Stimulated activated CD4-positive, alpha-beta T cell treated with anti-CD3 and anti-CD28 coated beads, Interleukin-2, amount 100 ng/mL, for 4 hours (primary cell): Measurements from ENCODE around the gene INSR.
"Not testable (repeated sequence)": the region's sequence is repeated elsewhere in the genome, so short reads cannot be mapped to it uniquely, and the experiment has no call there.

ENCODE experiments used
- DNase-seq: peaks from one replicate; pipeline ENCODE4 v3.0.0-alpha.2; 2020; ENCODE audit warnings: low read depth

INSR gene

DNA sequence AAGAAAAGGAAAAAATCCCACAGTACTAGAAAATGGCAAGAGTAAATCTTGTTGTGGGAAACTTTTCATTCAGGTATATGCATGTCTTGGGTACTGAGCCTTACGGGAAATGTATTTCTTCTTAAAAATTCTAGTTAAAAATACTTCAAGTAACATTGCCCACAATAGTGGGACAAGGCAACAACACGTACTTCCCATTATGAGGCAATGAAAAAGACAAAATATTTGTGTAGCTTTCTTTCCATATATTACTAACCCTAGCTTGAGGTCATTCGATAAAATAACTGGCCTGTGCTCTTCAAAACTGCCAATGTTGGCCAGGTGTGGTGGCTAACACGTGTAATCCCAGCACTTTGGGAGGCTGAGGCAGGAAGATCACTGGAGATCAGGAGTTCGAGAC lies 99.2 kb downstream of the INSR start:
- DNase-seq, result no peak

- no peak for DNase-seq
These were observed 99.6 kb downstream of the INSR start for GRCh38 chr19:7194566-7194965.

DNA sequence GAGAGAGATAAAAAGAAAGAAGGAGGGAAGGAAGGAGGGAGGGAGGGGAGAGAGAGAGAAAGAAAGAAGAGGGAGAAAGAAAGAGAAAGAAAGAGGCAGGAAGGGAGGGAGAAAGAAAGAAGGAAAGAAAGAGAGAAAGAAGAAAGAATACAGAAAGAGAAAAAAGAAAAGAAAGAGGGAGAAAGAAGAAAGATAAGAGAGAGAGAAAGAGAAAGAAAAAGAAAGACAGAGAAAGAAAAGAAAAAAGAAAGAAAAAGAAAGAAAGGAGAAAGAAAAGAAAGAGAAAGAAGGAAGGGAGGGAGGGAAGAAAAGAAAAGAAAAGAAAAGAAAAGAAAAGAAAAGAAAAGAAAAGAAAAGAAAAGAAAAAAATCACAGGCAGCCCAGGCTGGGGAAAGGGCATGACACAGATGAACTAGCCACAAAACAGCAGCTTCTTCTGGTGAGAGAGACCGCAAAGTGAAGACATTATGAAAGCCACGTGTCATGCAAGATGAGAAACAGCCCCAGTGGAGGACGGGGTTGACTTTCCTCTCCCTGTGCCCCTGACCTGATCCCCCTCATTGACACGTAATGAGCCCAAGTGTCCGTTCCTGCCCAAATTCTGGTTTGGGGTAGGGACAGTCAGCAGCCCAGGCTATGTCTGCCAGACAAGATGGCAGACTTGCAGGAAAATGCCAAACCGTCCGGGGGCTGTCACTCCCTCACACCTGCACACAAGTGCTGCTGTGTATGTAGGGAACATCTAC lies 102.1 kb downstream of the INSR start:
- no peak for DNase-seq

DNA sequence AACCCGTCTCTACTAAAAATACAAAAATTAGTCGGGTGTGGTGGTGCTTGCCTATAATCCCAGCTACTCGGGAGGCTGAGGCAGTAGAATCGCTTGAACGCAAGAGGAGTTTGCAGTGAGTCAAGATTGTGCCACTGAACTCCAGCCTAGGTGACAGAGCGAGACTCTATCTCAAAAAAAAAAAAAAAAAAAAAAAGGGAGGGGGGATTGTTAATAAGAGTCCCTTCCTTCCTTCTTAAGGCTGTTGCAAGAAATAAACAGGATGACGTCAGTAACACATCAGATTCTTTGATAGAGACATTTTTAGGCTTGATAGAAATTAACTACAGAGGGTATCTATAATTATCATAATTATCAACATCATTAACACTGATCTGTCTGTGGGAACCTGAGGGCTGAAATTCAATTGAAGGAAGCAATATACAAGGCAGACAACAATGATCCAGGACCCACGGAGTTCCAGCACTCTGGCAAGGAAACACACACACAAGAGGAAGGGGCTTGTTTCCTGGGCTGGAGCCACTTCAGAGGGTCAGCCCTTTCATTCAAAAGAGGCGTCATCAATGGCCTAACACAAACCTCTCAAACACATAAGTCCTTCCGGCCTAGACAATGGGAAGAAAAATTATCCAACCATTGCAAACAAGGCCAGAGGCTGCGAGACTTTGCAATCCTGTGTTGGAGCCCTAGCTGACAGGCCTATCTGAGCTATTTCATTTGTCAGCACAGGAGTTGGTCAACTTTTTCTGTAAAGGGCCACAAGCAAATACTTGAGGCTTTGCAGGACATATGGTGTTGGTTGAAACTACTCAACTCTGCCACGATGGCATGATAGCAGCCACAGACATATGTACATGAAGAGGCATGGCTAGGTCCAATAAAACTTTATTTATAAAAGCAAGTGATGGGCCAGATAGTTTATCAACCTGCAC lies 105.2 kb downstream of the INSR start:
- DNase-seq, result no peak

DNA sequence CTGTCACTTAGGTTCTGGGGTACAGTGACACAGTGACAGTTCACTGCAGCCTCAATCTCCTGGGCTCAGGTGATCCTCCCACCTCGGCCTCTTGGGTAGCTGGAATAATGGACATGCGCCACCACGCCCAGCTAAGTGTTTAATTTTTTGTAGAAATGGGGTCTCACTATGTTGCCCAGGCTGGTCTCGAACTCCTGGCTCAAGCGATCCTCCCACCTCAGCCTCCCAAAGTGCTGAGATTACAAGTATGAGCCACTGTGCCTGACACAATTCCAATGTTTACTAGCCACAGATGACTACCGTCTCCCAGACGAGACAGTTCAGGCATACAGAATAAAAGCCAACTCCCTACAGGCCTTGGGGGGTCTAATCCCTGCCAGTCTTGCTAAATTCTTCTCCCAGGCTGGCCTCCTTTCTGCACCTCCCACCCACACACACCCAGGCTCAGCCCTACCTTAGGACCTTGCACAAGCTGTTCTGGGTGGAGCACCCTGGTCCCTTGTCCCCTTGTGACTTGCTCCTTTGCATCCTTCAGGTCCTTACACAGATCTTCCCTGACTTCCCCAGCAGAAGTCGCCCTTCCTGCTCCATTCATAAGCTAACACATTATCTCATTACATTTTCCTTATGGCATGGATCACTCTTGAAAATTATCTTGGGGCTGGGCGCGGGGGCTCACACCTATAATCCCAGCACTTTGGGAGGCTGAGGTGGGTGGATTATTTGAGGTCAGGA lies 106.4 kb downstream of the INSR start:
- no peak for DNase-seq

DNA sequence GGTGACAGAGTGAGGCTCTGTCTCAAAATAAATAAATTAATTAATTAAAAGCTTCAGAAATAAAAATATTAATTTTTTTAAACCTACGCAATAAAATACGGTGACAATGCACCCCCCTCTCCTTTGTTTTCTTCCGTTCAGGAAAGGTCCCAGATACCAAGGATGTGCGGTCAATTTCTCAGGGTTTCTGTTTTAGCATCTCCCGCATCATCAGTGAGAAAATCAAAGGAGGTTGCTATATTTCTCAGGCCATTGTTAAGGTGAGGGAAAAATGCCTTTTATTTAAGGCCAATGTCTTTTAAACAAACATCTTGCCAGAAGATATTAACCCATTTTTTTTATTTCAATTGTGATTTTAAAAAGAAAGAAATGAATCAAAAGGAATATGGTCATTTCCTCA lies 111.7 kb downstream of the INSR start:
- no peak for DNase-seq

GRCh38 chr19:7179917-7180306 lies 114.3 kb downstream of the INSR start:
- no peak for DNase-seq

DNA sequence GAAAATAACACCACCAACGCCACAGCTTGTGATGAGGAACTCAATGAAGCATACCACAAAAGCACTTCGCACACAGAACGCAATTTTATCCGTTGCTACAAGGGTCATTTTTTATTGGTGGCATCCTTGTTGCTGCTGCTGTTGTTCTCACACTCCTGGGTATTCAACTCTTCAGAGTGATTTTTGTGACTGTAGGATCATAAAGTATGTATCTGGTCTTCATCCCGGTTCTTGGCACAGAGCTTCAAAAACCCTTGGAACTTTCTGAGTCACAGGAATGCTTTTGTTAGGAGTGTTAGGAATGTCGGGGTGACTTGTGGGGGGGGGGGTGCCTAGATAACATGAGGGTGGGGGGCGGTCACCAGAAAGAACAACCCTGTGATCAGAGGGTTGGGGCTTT lies 116.3 kb downstream of the INSR start:
- DNase-seq, result no peak

GRCh38 chr19:7176792-7177191 lies 117.4 kb downstream of the INSR start:
- no peak for DNase-seq

GRCh38 chr19:7172794-7173193 lies 121.4 kb downstream of the INSR start:
- no peak for DNase-seq

DNA sequence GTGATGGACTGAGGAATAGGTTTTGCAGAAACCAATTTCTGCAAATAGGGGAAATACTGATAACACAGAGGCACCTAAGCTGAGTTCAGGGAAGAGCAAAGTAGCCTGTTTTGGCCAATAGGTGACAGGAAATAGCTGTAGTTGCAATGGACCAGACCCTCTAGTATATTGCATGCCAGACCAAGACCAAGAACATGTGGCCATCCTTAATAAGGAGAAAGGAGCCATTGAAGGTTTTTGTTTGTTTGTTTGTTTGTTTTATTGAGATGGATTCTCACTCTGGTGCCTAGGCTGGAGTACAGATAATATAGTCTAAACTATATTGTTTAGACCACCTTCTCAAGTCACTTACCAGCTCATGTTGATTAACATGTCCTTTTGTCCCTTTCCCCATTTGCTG lies 123.2 kb downstream of the INSR start:
- DNase-seq, result no peak

DNA sequence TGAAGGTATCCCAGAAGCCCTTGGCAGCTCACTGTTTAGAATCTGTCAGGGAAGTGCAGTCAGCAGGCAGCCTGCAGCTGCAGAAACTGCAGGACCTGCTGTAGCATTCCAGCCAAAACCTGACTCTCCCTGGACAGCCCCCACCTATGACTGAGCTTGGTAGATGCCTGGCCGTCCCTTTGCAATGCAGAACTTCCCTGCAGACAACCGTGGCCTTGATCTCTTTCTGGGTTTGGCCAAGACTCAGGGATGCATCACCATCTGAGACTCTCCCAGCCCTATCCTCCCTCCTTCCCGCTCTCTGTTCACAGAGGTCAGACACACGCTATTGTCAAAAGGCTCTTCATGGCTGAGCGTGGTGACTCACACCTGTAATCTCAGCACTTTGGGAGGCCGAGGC lies 125.3 kb downstream of the INSR start:
- DNase-seq, result no peak

DNA sequence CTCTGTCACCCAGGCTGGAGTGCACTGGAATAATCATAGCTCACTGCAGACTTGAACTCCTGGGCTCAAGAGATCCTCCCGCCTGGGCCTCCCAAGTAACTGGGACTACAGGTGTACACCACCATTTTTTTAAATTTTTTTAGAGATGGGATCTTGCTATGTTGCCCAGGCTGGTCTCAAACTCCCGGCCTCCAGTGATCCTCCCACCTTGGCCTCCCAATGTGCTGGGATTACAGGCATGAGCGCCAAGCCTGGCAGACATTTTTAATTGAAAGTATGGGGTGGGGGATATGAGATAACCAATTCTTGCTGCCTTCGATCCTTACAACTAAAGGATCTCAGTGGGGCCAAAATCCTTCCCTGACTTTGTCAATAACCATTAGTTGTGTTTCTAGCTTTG lies 132.9 kb downstream of the INSR start:
- no peak for DNase-seq

DNA sequence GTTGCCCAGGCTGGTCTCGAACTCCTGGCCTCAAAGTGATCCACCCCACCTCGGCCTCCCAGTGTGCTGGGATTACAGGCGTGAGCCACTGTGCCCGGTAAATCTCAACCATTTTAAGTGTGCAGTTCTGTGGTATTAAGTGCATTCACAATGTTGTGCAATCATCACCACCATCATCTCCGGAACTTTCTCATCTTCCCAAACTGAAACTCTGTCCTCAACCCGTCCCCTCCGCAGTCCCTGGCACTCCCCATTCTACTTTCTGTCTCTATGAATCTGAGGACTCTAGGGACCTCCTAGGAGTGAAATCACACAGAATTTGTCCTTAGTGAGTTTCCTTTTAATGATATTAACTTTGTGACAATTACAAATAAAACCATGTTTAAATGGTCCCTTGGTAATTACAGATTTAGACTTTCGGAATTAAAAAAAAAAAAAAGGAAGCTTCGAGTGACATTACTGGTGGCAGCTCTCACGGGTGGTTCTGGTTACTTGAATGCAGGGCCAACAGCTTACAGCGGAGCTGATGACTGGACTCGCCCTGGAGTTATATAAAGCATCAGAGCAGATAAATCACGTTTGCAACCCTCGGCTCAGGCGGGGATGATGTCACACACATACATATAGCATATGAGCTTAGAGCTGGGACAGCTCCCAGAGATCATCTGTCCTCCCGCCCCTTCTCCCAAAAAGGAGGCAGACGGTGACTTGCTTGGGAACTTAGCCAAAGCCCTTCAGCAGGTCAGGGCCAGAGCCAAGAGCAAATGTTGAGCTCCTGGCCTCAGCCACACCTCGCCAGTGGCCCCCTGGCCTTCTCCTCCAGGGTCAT lies 134.9 kb downstream of the INSR start:
- no peak for DNase-seq

DNA sequence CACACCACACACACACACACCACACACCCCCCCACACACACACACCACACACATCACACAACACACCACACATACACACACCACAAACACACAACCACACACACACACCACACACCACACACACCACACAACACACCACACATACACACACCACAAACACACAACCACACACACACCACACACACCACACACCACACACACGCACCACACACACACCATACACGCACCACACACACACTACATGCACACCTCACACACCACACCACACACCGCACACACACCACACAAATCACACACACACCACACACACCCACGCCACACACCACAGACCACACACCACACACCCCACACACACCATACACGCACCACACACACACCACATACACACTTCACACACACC lies 141.2 kb downstream of the INSR start:
- no peak for DNase-seq

DNA sequence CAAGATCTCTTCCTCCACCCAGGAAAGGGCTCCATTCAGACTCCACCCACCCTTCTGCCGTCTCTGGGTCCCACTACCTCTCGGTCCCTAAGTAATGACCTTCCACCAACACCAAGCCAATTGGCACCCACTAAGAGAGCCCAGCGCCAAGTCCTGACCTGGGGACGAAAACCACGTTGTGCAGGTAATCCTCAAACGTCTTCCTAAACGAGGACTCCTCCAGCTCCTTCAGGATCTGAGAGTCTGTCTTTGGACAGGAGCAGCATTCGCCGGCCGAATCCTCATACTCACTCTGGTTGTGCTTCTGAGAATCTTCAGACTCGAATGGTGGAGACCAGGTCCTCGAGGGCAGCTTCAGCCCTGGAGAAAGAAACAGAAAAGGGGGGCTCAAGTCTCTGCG lies 141.6 kb downstream of the INSR start:
- no peak for DNase-seq

- no peak for DNase-seq
These were observed 144.1 kb downstream of the INSR start for GRCh38 chr19:7149956-7150705.

DNA sequence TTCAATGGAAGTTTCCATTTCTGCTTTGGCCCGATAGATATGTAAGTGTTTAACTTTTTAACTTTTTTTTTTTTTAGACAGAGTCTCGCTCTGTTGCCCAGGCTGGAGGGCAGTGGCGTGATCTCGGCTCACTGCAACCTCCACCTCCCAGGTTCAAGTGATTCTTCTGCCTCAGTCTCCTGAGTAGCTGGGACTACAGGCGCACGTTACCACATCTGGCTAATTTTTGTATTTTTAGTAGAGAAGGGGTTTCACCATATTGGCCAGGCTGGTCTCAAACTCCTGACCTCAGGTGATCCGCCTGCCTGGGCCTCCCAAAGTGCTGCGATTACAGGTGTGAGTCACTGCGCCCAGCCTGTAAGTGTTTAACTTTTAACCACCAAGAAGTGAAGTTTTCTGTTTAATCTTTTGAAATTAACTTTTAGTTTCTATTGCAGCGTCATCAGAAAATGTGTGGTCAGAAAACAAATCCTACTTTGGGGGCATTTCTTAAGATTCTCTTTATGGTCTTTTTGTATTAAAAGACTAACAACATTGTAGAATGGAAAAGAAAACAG lies 147.0 kb downstream of the INSR start:
- DNase-seq, result not testable (repeated sequence)

DNA sequence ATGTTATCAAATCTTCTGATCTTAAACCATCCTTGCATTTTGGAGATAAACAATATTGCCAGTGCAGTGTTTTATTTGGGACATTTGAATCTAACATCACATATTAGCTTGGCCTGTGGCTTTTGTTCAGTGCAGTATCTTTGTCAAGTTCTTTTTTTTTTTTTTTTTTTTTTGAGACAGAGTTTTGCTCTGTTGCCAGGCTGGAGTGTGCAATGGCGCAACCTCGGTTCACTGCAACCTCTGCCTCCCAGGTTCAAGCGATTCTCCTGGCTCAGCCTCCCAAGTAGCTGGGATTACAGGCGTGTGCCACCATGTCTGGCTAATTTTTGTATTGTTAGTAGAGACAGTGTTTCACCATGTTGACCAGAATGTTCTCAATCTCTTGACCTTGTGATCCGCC lies 148.1 kb downstream of the INSR start:
- not testable (repeated sequence) for DNase-seq

- no peak for DNase-seq
These were observed 148.7 kb downstream of the INSR start for GRCh38 chr19:7145494-7145893.

DNA sequence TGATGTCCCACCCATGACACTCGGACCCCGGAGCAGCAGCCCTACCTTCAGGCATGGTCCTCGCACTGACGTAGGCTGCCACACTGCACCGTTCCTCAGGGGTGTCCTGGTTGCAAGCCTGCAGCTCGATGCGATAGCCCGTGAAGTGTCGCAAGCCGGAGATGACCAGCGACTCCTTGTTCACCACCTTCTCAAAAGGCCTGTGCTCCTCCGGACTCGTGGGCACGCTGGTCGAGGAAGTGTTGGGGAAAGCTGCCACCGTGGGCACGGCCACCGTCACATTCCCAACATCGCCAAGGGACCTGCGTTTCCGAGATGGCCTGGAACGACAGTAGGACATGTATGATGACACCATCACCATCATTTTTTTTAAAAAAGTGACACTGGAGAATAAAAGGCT lies 151.4 kb downstream of the INSR start:
- DNase-seq, result no peak
